IMR-90 (cell line): ENCODE measurements around the gene PPP1R1C. TPM values are rescaled to one million over a fixed set of nuclear protein-coding genes. Genes with fewer than 3 reads are reported as not detected.

Experiments
- ATAC-seq: fragments of 200-7000 bp; cut with Tn5 transposase; 2 replicates; pipeline ENCODE4 v1.9.1; 2020; ENCODE audit warnings: low read depth, mild to moderate bottlenecking, moderate library complexity
- BruUV-seq: library from RNA; stranded (reverse); fragments of 400-500 nt; replicated peaks from 2 replicates; lab custom pipeline; 2021; lab: Mats Ljungman, UMichigan
- CTCF ChIA-PET: fragments of 300-600 bp; formaldehyde crosslinking; extraction: SDS; loops from one replicate; lab custom pipeline; 2021; ENCODE audit warnings: antibody characterized with exemption; lab: Yijun Ruan, JAX
- POLR2A ChIA-PET: fragments of 300-600 bp; sonication (Branson Sonifier 250); formaldehyde crosslinking; loops from one replicate; lab custom pipeline; 2022; ENCODE audit warnings: antibody characterized with exemption; ENCODE audit not compliant: unreplicated experiment; lab: Charles Lee
- DNase-seq: peaks from one replicate; pipeline ENCODE4 v3.0.0; 2013
- H2AFZ ChIP-seq: replicated peaks from 2 replicates; pipeline ENCODE3; 2013; ENCODE audit warnings: low read length, mild to moderate bottlenecking; ENCODE audit not compliant: poor library complexity
- H2AK5ac ChIP-seq: 2 replicates; pipeline ENCODE4 v1.6.1; 2013; ENCODE audit warnings: low read depth, low read length, inconsistent platforms
- H2AK9ac ChIP-seq: replicated peaks from 2 replicates; pipeline ENCODE3; 2013; ENCODE audit warnings: mild to moderate bottlenecking, low read depth, low read length, moderate library complexity; ENCODE audit not compliant: poor library complexity
- H2BK120ac ChIP-seq: 2 replicates; pipeline ENCODE4 v1.6.1; 2013; ENCODE audit warnings: low read depth, low read length, inconsistent platforms
- H2BK15ac ChIP-seq: 3 replicates; pipeline ENCODE4 v1.6.1; 2013; ENCODE audit warnings: low read depth, low read length, inconsistent platforms
- H2BK20ac ChIP-seq: 2 replicates; pipeline ENCODE4 v1.6.1; 2013; ENCODE audit warnings: low read depth, mild to moderate bottlenecking, inconsistent platforms, low read length, moderate library complexity
- H2BK5ac ChIP-seq: 2 replicates; pipeline ENCODE4 v1.6.1; 2013; ENCODE audit warnings: mild to moderate bottlenecking, low read depth, low read length, inconsistent platforms; ENCODE audit not compliant: poor library complexity, severe bottlenecking
- H3K14ac ChIP-seq: replicated peaks from 2 replicates; pipeline ENCODE4 v1.6.1; 2013; ENCODE audit warnings: low read depth, low read length, inconsistent platforms
- H3K18ac ChIP-seq: 2 replicates; pipeline ENCODE4 v1.6.1; 2013; ENCODE audit warnings: low read depth, low read length, control low read depth
- H3K23ac ChIP-seq: 2 replicates; pipeline ENCODE4 v1.6.1; 2013; ENCODE audit warnings: low read depth, low read length, inconsistent platforms
- H3K27ac ChIP-seq: 2 replicates; pipeline ENCODE4 v1.5.1; 2013; ENCODE audit warnings: mild to moderate bottlenecking, control low read depth, low read length; ENCODE audit not compliant: insufficient read depth
- H3K27me3 ChIP-seq: 2 replicates; pipeline ENCODE4 v1.6.1; 2013; ENCODE audit warnings: low read length; ENCODE audit not compliant: control insufficient read depth, insufficient read depth
- H3K36me3 ChIP-seq: 2 replicates; pipeline ENCODE4 v1.6.1; 2013; ENCODE audit warnings: low read length, mixed read lengths; ENCODE audit not compliant: control insufficient read depth, insufficient read depth
- H3K4ac ChIP-seq: 2 replicates; pipeline ENCODE4 v1.6.1; 2013; ENCODE audit warnings: low read depth, low read length, inconsistent platforms
- H3K4me1 ChIP-seq: 2 replicates; pipeline ENCODE4 v1.6.1; 2013; ENCODE audit warnings: low read length, mixed read lengths; ENCODE audit not compliant: control insufficient read depth, insufficient read depth
- H3K4me2 ChIP-seq: 2 replicates; pipeline ENCODE4 v1.6.1; 2013; ENCODE audit warnings: low read depth, mild to moderate bottlenecking, control low read depth, low read length, moderate library complexity
- H3K4me3 ChIP-seq: 2 replicates; pipeline ENCODE4 v1.5.1; 2013; ENCODE audit warnings: low read depth, mild to moderate bottlenecking, control low read depth, low read length, moderate library complexity; ENCODE audit not compliant: insufficient read depth
- H3K56ac ChIP-seq: 2 replicates; pipeline ENCODE4 v1.6.1; 2013; ENCODE audit warnings: low read length, inconsistent platforms; ENCODE audit not compliant: insufficient read depth; ENCODE audit errors: extremely low read depth
- H3K79me1 ChIP-seq, 2 experiments: 2 replicates each; pipeline ENCODE4 v1.6.1; 2013; ENCODE audit warnings: low read length in 2 of 2, inconsistent platforms in 1 of 2, low read depth in 1 of 2
- H3K9ac ChIP-seq: 2 replicates; pipeline ENCODE4 v1.6.1; 2013; ENCODE audit warnings: low read depth, low read length, control low read depth
- H3K9me1 ChIP-seq: 2 replicates; pipeline ENCODE4 v1.6.1; 2013; ENCODE audit warnings: low read length, inconsistent platforms; ENCODE audit not compliant: insufficient read depth
- H3K9me3 ChIP-seq: 2 replicates; pipeline ENCODE4 v1.6.1; 2013; ENCODE audit warnings: low read length; ENCODE audit not compliant: control insufficient read depth, insufficient read depth
- H4K20me1 ChIP-seq: 2 replicates; pipeline ENCODE4 v1.6.1; 2013; ENCODE audit warnings: low read length, inconsistent platforms; ENCODE audit not compliant: insufficient read depth
- H4K5ac ChIP-seq: 2 replicates; pipeline ENCODE4 v1.6.1; 2013; ENCODE audit warnings: mild to moderate bottlenecking, low read depth, low read length, control low read depth
- H4K8ac ChIP-seq, 2 experiments: 2 replicates each; pipeline ENCODE4 v1.6.1; 2013; ENCODE audit warnings: low read depth in 2 of 2, low read length in 2 of 2, control low read depth in 1 of 2, inconsistent platforms in 1 of 2
- H4K91ac ChIP-seq: 2 replicates; pipeline ENCODE4 v1.6.1; 2013; ENCODE audit warnings: low read depth, low read length, inconsistent platforms; ENCODE audit not compliant: insufficient read depth
- CEBPB ChIP-seq: IDR thresholded peaks from 2 replicates; pipeline ENCODE4 v1.6.1; 2012; ENCODE audit warnings: low read depth, low read length, improper control_type of control experiment
- CHD1 ChIP-seq: IDR thresholded peaks from 2 replicates; pipeline ENCODE4 v1.6.1; 2012; ENCODE audit warnings: low read depth, low read length, improper control_type of control experiment
- CTCF ChIP-seq: conservative IDR thresholded peaks from 2 replicates; pipeline ENCODE4 v1.5.1; 2012; ENCODE audit warnings: mild to moderate bottlenecking, low read depth, low read length, improper control_type of control experiment
- ELK1 ChIP-seq: fragments of 150-350 bp; IDR thresholded peaks from 2 replicates; pipeline ENCODE4 v1.6.1; 2016; ENCODE audit warnings: low read depth, mild to moderate bottlenecking, low read length, moderate library complexity, borderline replicate concordance
- FOS ChIP-seq: fragments of 150-350 bp; IDR thresholded peaks from 2 replicates; pipeline ENCODE4 v1.6.1; 2016; ENCODE audit warnings: low read depth, low read length
- MAFK ChIP-seq: IDR thresholded peaks from 2 replicates; pipeline ENCODE4 v1.6.1; 2012; ENCODE audit warnings: low read depth, low read length, improper control_type of control experiment
- MAZ ChIP-seq: IDR thresholded peaks from 2 replicates; pipeline ENCODE4 v1.6.1; 2012; ENCODE audit warnings: low read depth, mild to moderate bottlenecking, low read length, improper control_type of control experiment, moderate library complexity, borderline replicate concordance
- MXI1 ChIP-seq: IDR thresholded peaks from 2 replicates; pipeline ENCODE4 v1.6.1; 2012; ENCODE audit warnings: low read depth, mild to moderate bottlenecking, low read length, moderate library complexity, borderline replicate concordance
- NFE2L2 ChIP-seq: fragments of 150-350 bp; IDR thresholded peaks from 2 replicates; pipeline ENCODE4 v1.6.1; 2016; ENCODE audit warnings: low read depth, mild to moderate bottlenecking, low read length
- POLR2A ChIP-seq: IDR thresholded peaks from 2 replicates; pipeline ENCODE4 v1.6.1; 2012; ENCODE audit warnings: mild to moderate bottlenecking, low read depth, low read length
- RAD21 ChIP-seq: IDR thresholded peaks from 2 replicates; pipeline ENCODE4 v1.6.1; 2012; ENCODE audit warnings: low read length, improper control_type of control experiment
- RCOR1 ChIP-seq: IDR thresholded peaks from 2 replicates; pipeline ENCODE4 v1.6.1; 2012; ENCODE audit warnings: mild to moderate bottlenecking, low read length, improper control_type of control experiment; ENCODE audit not compliant: insufficient replicate concordance
- RFX5 ChIP-seq: IDR thresholded peaks from 2 replicates; pipeline ENCODE4 v1.8.0; 2012; ENCODE audit warnings: low read depth, mild to moderate bottlenecking, low read length, moderate library complexity
- SMC3 ChIP-seq: fragments of 150-350 bp; IDR thresholded peaks from 2 replicates; pipeline ENCODE4 v1.6.1; 2016; ENCODE audit warnings: low read depth, mild to moderate bottlenecking, antibody characterized with exemption, low read length, moderate library complexity
- USF2 ChIP-seq: fragments of 150-350 bp; IDR thresholded peaks from 2 replicates; pipeline ENCODE4 v1.6.1; 2017; ENCODE audit warnings: mild to moderate bottlenecking, antibody characterized with exemption, low read length, low read depth
- WGBS, 2 experiments: methylation state at CpG; one replicate each; pipeline versions ENCODE4 v1.1.5 to v1.1.7; 2013; ENCODE audit warnings: missing lambda C conversion rate in 2 of 2; ENCODE audit not compliant: insufficient read length in 1 of 2; ENCODE audit errors: extremely low coverage in 2 of 2; 5-methylcytosine and 5-hydroxymethylcytosine counted together
- dilution Hi-C: fragments of 300-500 bp; cut with HindIII; formaldehyde crosslinking; loops from one replicate; pipeline ENCODE4 v1.14.3; 2018; ENCODE audit warnings: low sequenced_read_pairs; ENCODE audit not compliant: unreplicated experiment
- in situ Hi-C: fragments of 300-500 bp; cut with MboI; formaldehyde crosslinking; loops from 3 replicates; pipeline ENCODE4 v1.14.3; 2019; ENCODE audit warnings: low sequenced_read_pairs, inconsistent platforms, mixed read lengths
- intact Hi-C: fragments of 100-400 bp; cut with micrococcal nuclease; formaldehyde crosslinking; loops from 2 replicates; pipeline ENCODE4 v1.10.0; 2022
- polyA plus RNA-seq, 3 experiments: library from polyadenylated mRNA; depleted of rRNA; stranded (reverse); fragments of >200 nt; gene quantifications; 2 replicates each; pipeline ENCODE4 v1.2.3, GENCODE V29; 2012; ENCODE audit warnings: low replicate concordance in 1 of 3
- total RNA-seq: library from RNA; depleted of rRNA; stranded (reverse); fragments of >200 nt; gene quantifications from 2 replicates; pipeline ENCODE4 v1.2.3, GENCODE V29; 2012

Gene PPP1R1C
- total and polyA plus RNA-seq, 2 of the 4 experiments (the other 2 are of a cell fraction): 0.10 to 0.36 TPM

DNA sequence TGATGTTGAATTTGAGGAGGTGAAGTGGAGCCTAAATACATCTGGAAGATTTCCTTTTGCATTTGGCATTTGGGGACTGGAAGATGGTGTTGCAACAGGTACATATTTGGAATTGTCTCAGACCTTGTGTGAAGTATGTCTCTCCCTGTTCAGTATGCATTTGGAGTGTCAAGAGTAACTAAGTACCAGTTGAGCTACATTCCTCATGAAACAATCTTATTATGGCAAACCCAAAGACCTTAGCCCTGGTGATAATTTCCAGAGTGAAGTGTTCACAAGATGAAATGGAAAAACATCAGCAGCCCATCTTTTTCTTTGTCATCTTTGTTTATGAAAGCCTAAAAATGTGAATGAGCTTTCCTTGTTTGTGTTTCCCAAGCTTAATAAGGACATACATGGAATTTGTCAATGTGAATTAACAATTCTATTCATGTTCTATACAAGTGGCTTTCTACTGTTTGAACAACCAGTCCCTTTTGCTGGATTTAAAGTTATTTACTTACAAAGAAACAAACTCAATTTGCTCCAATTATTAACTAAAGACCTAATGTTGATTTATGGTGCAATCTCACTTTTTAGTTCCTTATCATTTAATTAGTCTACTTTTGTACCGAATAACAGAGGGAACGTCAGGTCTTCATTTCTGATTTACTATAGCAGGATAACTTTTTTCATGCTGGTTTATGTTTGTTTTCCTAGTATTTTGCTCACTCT lies 42.1 kb upstream of the PPP1R1C start:
- POLR2A ChIA-PET: no interaction called here
- dilution Hi-C loops: no loop called here
- TF ChIP-seq SMC3: no peak
- no peak for TF ChIP-seq RAD21
- no peak for TF ChIP-seq NFE2L2
- no peak for TF ChIP-seq MAZ
- no peak for TF ChIP-seq RFX5
- TF ChIP-seq RCOR1: no peak
- TF ChIP-seq CHD1: no peak
- TF ChIP-seq MAFK: no peak
- TF ChIP-seq MXI1: no peak
- no peak for TF ChIP-seq POLR2A
- TF ChIP-seq FOS: no peak
- TF ChIP-seq CEBPB: no peak
- no peak for TF ChIP-seq USF2
- TF ChIP-seq ELK1: no peak
- no peak for TF ChIP-seq CTCF

More for the DNA sequence above, 42.1 kb upstream of the PPP1R1C start:
- no CpG with 5 or more reads among the region's 2 CpGs for WGBS, 2 experiments
- Histone ChIP-seq H2BK120ac (no peak overlapping the region), H4K8ac (no peak overlapping the region), H3K56ac (no peak overlapping the region), H3K9me1 (peaks cover 3% of the 10 kb centered on the region; the same call in 1 of the 2 replicates), H3K4me1 (no peaks in the 10 kb centered on the region; the same call in 1 of the 2 replicates), H3K18ac (no peak overlapping the region), H4K20me1 (no peaks in the 10 kb centered on the region), H3K4me3 (no peak overlapping the region), H2AK5ac (no peak overlapping the region), H3K36me3 (no peaks in the 10 kb centered on the region), H3K27ac (no peak overlapping the region), H3K14ac (no peak overlapping the region), H3K27me3 (no peaks in the 10 kb centered on the region), H2AK9ac (no peak overlapping the region), H3K4me2 (no peak overlapping the region), H3K79me1 (no peaks in the 10 kb centered on the region), H2BK20ac (no peak overlapping the region), H4K91ac (no peak overlapping the region), H2AFZ (no peak overlapping the region), H3K9me3 (no peaks in the 10 kb centered on the region), H3K9ac (no peak overlapping the region), H2BK15ac (no peak overlapping the region), H3K4ac (no peak overlapping the region), H3K23ac (no peak overlapping the region), H4K5ac (no peak overlapping the region), H2BK5ac (no peak overlapping the region)
- intact Hi-C loops: loop anchor here (5.0 kb wide), 1 partner anchor 134 kb away; no protein-coding TSS in a partner anchor
- no peak for DNase-seq
- no TSS peak for BruUV-seq
- in situ Hi-C loops: no loop called here
- ATAC-seq: no peak
- CTCF ChIA-PET: interaction anchor here (1.0 kb wide), 1 partner anchor 11 kb away, joined by 4 read pairs; no protein-coding TSS in a partner anchor
